Ammon's horn (tissue), 1 donor: ENCODE results near the gene LRRC56.
"Not testable (repeated sequence)": the region's sequence is repeated elsewhere in the genome, so short reads cannot be mapped to it uniquely, and the experiment has no call there.

ENCODE experiments used
- DNase-seq: peaks from one replicate; pipeline ENCODE4 v3.0.0-alpha.2; 2016; ENCODE audit warnings: low spot score

LRRC56 gene

DNA sequence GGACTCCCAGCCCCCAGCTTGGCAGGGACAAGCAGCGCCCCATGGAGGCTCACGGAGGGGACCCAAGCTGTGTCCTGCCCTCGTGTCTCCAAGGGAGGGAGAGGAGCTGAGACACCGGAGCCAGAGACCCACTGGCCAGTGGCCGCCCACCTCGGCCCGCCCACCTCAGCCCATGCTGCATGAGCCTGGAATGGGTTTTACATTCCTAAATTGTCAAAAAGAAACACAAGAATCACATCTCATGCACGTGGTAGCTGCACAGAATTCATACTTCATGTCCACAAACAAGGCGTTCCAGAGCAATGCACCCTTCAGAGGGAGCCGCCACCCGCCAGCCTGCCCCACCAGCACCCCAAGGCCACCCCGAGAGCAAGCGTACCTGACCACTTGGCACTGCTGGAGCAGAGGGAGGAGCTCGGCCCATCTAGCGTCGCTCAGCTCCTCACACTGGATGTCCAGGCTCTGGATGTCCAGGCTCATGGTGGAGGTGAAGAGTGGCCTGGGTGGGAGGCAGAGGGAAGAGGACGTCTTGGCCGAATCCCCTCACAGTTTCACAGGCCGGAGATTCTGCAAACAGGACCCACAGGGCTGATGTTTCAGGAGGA is 35.5 kb upstream of the LRRC56 start:
- DNase-seq: peak; percentile 3

DNA sequence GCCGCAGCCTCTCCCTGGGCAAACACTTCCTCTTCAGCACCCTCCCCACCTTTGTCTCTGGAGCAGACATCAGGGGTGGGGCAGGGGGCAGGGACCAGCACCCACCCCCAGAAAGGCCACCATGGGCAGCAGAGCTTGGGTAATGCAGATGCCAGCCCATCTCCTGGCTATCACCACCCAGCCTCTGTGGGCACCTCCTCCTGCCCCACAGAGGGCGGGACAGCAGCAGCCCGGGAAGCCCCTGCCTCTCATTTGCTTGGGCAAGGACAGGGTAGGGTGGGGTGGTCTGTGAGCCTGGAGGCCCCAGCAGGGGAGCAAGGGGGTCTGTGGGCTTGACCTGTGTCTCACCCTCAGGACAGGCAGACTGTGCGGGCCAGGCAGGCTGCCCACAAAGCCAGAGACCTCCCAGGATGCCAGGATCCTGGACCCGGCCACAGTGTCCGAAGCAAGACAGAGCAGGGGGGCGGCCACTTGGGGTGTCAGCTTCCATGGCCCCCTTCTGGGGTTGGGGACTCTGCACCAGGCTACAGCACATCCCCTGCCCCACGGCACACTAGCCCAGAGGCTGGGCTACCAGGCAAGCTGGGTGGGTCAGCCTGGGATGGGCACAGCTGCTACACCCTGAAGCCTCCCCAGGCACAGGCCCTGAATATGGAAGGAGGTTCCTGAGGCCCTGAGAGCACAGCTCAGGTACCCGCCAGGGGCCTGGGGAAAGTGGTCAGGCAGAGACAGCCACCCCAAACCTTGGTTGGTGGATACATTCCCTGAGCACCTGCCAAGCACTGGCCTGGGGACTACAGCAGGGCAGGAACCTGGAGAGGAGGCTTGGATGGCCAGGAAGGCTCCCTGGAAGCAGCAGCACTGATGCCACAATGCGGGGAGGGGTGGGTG is 34.8 kb upstream of the LRRC56 start:
- peak; percentile 7 for DNase-seq

DNA sequence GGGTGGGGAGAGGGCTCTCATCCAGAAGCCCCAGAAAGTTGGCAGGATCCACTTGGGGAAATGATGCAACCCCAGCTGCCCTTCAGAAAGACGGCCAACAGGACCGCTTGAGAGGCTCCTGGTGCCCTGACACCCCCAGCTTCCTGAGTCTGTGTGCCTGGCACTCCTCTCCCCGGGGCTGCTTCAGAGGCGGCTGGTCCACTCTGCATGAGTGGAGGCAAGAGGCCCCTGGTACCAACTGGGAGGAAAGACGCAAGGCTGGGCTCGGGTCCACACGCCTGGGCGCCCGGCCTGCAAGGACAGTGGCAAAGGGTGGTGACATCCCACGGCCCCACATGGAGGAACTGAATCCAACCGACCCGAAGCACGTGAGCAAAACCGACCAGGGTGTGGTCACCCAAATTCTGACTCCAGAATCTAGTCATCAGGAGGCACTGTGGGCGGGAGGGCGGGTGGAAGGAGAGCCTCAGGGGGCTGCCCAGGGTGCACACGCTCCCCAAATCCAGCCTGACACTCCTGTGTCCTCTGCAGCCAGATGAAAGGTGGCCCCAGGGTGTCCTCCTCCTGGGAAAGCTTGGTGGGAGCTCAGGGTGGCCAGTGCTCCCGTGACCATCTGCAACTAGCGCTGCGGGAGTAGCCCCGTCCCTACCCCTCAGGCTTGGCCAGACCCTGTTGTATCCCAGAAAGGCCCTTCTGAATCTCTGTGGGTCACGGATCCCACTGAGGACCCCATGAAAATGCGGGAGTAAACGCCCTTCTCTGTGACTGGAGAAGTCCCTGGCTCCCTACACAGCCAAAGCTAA is 33.9 kb upstream of the LRRC56 start:
- peak; percentile 91 for DNase-seq

DNA sequence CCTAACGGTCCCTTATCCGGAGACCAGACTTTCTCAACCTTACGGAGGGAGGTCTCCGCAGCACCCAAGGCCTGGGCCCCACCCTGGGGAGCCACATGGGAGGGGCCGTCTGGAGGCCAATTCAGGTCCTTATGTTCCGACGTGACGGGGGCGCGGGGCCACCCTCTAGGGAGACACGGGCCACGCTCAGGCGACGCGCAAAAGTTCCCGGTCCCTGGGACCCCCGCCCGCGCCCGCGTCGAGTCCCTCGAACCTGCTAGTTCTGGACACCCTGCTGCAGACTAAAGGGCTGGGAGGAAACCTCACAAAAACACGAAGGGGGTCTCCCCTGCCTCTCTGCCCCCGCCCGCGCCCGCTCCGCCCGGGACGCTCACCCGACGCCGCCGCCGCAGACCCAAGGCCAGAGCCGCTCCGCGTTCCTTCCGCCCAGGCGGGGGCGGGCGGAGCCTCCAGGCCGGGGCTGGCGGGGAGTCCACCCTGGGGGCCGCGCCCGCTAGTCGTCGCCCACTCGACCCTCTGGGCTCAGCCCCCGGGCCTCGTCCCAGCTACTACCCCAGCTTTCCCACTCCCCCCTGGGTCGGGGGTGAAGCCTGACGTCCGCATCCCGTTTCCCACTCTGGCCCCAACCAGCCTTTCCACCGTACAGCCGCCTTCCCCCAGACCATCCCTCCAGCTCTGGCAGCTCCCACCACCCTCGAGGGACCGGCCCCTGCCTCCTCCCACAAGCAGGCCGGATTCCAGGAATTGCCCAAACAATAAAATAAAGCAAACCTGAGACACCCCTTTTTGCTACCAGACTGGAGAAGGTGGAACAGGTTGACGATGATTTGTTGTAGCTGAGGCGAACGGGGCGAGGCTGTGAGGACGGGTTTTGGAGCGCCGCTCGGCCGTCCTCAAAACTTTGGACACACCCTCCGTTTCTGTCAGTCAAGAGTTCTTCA is 33.0 kb upstream of the LRRC56 start:
- DNase-seq: peak; percentile 8

DNA sequence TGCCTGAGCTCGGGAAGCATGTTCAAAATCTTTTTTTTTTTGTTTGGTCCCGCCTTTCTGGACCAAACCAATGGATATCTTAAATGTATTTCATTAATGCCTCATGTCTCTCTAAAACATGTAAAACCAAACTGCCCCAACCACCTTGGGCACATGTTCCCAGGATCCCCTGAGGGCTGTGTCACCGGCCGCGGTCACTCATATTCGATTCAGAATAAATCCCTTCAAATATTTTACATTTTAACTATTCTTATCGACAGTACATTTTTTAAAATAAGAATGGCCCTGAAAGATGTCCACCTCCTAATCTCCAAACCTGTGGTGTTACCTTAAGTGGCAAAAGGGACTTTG is 32.4 kb upstream of the LRRC56 start:
- no peak for DNase-seq

DNA sequence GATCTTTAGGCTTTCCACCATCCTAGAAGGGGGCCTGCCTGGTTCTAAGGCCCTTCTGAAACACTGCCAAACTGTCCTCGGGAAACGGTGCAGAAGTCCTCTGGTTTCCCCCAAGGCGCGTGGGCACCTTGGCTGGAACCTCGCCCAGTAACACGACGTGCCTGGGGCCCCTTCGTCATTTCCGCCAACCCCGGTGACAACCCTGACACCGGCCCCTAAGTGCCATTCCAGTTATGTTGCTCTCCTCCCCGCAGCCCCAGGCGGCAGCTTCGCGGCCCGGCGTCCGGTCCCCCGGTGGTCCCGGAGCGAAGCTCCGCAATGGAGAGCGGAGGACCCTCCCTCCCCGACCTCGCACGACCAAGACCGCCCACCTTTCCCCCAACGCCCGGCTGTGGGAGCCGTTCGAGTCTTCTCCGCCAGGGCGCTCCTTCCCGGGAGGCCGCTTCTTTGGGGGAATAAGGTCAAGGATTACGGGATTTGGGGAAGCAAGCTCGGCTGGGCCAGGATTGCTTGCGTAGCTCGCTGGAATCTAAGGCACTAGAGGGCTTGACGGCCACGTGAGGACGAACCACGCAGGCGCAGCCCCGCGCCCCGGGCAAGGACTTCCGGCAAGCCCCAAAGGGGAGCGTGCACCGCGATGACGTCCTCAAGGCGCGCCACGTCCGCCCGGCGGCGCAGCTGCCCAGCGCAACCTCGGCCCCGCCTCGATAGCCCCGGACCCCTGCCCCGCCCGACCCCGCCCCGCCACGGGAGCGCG is 30.9 kb upstream of the LRRC56 start:
- DNase-seq: peak; percentile 98

DNA sequence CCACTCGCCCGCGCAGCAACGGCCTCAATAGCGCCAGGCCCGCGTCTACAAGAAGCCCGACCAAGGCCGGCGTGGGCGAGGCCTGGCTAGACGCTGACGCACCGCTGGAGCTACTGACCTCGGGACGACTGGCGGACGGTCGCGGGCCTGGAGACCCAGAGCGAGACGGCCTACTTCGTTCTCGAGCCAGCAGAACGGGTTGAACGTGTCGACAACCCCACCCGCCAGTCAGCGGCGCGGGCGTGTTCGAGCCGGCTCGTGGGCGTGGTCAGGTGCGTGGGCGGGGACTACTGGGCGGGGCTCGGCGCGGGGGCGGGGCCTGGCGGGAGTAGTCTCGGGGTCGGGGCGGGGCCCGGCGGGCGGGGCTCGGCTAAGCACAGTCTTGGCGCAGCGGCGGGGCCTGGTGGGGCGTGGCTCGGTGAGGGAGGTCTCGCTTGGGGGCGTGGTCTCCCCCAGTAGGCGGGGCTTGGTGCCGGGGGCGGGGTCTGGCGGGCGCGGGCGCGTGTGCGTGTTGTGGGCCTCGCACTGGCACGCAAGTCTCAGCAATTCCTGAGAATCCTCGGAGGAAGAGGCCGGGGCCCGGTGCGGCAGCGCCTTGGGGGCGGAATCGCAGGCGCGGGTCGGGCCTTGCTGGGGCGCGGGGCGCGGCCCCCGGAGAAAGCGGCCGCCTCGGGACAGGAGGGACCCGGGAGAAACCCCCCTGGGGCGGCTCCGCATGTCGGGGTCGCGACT is 30.2 kb upstream of the LRRC56 start, which contains the start of gene RNH1:
TSS of gene RNH1 (minus strand) at position 248 of the 732 bp plus-strand sequence. CDS start 5,080 bp downstream, outside the sequence.
- DNase-seq: peak; percentile 97

DNA sequence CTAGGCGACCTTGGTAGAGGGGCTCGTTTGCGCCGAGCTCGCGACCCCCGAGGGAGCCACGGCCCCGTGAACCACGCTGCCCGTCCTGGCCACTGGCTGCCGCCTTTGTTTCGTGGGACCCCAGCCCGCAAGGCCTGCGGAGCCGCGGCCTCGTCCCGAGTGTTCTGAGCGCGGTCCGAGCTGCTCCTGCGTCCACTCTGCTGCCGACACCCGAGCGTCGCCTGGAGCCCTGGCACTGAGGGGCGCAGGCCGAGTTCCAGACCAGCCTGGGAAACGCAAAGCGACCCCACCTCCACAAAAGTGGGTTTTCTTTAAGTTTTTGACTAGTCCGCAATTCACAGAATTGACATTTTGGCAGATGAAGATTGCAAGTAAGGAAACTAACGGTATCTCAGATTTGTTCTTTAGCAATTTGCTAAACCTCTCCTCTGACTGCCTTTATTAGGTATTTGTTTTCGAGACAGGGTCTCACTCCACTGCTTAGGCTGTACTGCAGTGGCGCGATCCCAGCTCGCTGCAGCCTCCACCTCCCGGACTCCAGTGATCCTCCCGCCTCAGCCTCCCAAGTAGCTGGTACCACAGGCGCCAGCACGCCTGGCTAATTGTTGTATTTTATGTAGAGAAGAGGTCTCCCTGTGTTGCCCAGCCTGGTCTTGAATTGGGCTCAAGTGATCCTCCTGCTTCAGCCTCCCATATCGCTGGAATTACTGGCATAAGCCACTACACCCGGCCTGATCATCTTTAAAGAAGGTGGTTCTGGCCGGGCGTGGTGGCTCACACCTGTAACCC is 29.4 kb upstream of the LRRC56 start:
- DNase-seq: no peak

DNA sequence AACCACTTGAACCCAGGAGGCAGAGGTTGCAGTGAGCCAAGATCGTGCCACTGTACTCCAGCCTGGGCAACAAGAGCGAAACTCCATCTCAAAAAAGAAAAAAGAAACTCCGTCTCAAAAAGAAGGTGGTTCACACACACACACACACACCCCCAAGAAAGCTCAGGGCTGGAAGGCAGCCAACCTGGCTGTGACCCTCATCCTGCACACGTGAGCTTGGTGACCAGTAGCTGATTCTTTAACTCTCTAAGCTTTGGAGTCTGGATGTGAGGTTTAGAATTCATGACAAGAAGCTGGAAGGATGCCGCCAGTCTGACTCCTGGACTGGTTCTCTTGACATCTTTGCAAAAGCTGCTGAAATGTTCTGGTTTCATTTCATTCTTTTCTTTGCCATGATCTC is 28.4 kb upstream of the LRRC56 start:
- DNase-seq: no peak

DNA sequence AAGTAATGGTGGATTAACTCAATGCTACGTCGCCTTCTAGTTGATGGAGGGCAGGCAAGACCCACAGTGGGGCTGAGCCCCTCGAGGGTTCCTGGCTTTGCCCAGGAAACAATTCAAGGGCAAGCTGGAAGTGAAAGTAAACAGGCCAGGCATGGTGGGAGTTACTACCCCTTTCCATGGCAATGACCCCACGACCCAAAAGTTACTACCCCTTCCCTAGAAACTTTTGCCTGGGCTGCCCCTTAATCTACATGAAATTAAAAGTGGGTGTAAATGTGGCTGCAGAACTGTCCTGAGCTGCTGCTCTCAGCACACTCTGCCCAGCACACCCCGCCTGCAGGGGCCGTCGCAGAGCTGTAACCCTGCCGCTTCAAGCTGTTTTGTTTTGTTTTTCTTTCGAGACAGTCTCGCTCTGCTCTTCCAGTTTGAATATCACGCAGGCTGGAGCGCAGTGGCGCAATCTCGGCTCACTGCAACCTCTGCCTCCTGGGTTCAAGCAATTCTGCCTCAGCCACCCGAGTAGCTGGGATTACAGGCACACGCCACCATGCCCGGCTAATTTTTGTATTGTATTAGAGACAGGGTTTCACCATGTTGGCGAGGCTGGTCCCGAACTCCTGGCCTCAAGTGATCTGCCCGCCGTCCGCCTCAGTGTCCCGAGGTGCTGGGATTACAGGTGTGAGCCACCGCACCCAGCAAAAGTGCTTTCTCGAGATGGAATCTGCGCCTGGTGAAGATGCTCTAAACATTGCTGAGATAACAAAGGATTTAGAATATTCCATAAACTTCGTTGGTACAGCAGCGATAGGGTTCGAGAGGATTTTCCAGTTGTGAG is 24.3 kb upstream of the LRRC56 start:
- DNase-seq: no peak

DNA sequence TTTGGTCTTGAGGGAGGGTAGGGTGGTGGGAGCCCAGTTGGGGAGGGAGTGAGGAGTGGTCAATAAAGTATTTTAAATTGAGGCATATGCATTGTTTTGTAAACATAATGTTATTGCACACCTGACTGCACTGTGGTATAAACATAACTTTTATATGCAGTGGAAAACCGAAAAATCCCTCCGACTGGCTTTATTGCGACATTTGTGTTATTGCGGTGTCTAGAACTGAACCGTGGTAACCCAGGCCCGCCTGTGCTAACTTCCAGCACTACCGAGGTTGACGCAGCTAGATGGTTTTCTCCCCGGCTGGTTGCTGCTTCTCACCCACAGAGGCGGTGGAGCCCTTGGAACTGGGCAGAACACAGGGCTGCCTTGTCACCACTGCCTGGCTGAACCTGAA is 22.7 kb upstream of the LRRC56 start:
- no peak for DNase-seq

DNA sequence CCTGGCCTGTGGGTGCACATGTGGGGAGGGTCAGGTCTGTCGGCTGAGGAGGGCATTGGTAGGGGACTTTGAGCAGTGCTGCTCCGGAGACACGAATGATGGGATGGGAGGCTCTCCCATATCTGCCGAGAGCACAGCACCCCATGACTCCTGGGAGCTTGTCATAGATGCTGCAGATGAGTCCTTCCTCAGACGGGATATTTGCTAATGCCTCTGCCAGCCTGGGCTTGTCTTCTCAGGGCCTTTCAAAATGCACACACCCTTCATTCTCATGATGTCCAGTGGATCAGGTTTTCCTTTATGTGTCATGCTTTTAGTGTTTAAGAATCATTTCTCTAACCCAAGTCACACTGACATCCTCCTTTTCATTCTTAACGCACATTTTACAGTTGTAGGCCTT is 22.2 kb upstream of the LRRC56 start:
- no peak for DNase-seq

DNA sequence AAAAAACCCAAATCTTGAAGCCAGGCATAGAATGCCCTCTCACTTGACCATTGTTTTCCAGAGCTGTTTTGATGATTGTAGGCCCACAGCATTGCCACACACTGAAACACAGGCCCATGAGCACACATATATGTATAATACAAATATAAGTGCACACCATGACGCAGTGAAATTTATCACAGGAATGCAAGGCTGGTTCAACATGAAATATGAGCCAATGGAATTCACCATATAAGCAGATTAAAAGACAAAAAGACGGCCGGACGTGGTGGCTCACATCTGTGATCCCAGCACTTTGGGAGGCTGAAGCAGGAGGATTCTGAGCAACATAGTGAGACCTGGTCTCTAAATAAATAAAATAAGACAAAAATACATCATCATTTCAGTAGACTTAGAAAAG is 20.9 kb upstream of the LRRC56 start:
- DNase-seq: no peak

DNA sequence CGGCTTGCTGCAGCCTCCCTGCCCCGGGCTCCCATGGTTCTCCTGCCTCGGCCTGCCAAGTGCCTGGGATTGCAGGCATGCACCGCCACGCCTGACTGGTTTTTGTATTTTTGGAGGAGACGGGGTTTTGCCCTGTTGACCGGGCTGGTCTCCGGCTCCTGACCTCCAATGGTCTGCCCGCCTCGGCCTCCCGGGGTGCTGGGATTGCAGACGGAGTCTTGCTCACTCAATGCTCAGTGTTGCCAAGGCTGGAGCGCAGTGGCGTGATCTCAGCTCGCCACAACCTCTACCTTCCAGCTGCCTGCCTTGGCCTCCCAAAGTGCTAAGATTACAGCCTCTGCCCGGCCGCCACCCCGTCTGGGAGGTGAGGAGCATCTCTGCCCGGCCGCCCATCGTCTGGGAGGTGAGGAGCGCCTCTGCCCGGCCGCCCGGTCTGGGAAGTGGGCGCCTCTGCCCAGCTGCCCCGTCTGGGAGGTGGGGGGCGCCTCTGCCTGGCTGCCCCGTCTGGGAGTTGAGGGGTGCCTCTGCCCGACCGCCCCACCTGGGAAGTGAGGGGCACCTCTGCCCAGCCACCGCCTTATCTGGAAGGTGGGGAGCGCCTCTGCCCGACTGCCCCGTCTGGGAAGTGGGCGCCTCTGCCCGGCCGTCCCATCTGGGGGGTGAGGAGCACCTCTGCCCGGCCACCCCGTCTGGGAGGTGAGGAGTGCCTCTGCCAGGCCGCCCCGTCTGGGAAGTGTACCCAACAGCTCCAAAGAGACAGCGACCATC is 20.2 kb upstream of the LRRC56 start:
- not testable (repeated sequence) for DNase-seq

DNA sequence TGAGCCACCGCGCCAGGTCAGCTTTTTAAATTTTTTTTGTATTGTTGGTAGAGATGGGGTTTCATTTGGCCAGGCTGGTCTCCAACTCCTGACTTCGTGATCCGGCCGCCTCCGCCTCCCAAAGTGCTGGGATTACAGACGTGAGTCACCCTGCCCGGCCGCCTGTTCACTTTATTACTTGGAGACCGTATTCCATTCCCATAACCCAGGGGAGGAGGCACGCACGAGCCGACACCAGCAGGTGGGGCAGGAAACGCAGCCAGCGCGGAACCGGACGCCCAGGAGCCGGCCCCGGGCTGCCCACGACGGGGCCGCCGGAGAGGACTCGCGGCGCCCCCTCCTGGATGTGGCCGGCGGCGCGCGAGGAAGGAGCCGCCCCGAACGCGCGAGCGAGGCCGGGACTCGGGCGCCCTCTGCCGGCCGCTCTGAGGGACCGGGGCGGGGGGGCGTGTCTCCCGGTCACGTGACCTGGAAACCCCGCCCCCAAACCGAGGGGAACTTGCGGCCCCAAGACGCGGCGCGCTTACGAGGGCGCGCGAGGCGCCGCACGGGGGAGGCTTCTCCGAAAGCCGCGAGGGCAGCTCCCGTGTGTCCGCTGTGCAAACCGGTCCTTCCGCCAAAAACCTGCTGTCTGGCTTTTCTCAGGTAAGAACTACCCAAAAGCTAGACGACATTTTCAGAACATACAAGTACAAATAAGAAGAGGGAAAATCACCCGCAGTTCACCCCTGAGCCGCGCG is 18.7 kb upstream of the LRRC56 start:
- peak; percentile 79 for DNase-seq

DNA sequence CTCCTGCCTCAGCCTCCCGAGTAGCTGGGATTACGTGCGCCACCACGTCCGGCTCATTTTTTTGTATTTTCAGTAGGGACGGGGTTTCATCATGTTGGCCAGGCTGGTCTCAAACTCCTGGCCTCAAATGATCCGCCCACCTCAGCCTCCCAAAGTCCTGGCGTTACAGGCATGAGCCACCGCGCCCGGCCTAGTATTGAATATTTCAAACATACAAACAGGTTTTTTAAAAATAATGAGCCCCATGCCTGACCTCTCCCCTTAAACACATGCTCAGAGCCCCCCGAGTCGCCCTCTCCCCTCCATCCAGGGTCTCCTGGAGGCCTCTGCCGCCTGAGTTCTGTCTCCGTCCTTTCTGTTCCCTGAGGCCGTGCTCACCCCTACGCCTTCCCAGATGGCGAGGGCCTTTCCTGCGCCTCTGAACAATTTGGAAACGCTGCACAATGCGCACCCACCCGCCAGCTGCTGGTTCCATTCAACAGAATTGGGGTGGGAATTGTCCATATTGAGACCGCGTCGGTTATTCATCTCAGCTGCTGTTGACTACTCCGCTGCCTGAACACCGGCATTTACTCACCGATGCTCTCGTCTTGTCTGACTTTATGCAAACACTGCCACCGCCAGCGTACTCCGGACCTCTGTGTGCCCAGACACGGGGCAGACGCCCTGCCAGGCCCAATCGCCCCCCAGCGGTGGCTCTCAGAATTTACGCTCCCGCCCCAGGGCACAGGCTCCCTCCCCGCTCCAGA is 16.7 kb upstream of the LRRC56 start:
- DNase-seq: no peak
